ENCODE data around the gene NHLH1. TPM values are rescaled to one million over a fixed set of nuclear protein-coding genes. Genes with fewer than 3 reads are reported as not detected.

The NHLH1 gene
- total and polyA plus RNA-seq, 8 donors = 0.09 to 0.58 (median 0.23) TPM

- no peak for ATAC-seq
- Histone ChIP-seq H3K9me3 (no peaks in the 10 kb centered on the region), H3K4me3 (no peak overlapping the region), H3K27ac (no peak overlapping the region), H3K27me3 (no peaks in the 10 kb centered on the region), H3K36me3 (peaks cover 0 to 12% of the 10 kb centered on the region in 2 donors), H3K4me1 (no peaks in the 10 kb centered on the region)
- TF ChIP-seq CTCF (IDR thresholded peaks at IDR 0.05) = no peak
- intact Hi-C loops (cut with DNase I) = no loop called here
- no peak for DNase-seq
Observed at GRCh38 chr1:160420881-160421842, 54.3 kb downstream of the NHLH1 start.

GRCh38 chr1:160421881-160422280 is 55.0 kb downstream of the NHLH1 start:
- DNase-seq = no peak
- H3K4me1 ChIP-seq = no peaks in the 10 kb centered on the region
- no peak overlapping the region for H3K4me3 ChIP-seq
- no peak overlapping the region for H3K27ac ChIP-seq
- intact Hi-C loops (cut with DNase I) = no loop called here
- TF ChIP-seq CTCF (IDR thresholded peaks at IDR 0.05) = no peak
- no peak for ATAC-seq
- H3K27me3 ChIP-seq = no peaks in the 10 kb centered on the region
- no peaks in the 10 kb centered on the region for H3K9me3 ChIP-seq
- peaks cover 0 to 12% of the 10 kb centered on the region in 2 donors for H3K36me3 ChIP-seq

Other genes with a start within 250 kb of the NHLH1 start
- gene ATP1A4, start 215.5 kb upstream of the NHLH1 start, total RNA-seq = not detected
- gene ATP1A4, start 215.5 kb upstream of the NHLH1 start, polyA plus RNA-seq (ENCODE audit: insufficient read length in 6 of 6) = under 1 TPM; 0.10 to 0.26 (median 0.17) TPM
- gene CASQ1, start 176.5 kb upstream of the NHLH1 start, total RNA-seq = under 1 TPM; 0.17 to 0.29 TPM
- gene CASQ1, start 176.5 kb upstream of the NHLH1 start, polyA plus RNA-seq (ENCODE audit: insufficient read length in 6 of 6) = under 1 TPM in 5 of 6 donors, not detected in 1; 0.20 to 0.71 (median 0.41) TPM
- 100 to 1,000 TPM; 175 to 178 TPM for gene PEA15, start 161.7 kb upstream of the NHLH1 start, total RNA-seq
- 100 to 1,000 TPM; 131 to 149 (median 141) TPM for gene PEA15, start 161.7 kb upstream of the NHLH1 start, polyA plus RNA-seq (ENCODE audit: insufficient read length in 6 of 6)
- 10 to 100 TPM; 93.9 to 99.3 TPM for gene DCAF8, start 104.5 kb upstream of the NHLH1 start, total RNA-seq
- gene DCAF8, start 104.5 kb upstream of the NHLH1 start, polyA plus RNA-seq (ENCODE audit: insufficient read length in 6 of 6) = 100 to 1,000 TPM; 166 to 235 (median 207) TPM
- gene PEX19, start 81.9 kb upstream of the NHLH1 start, total RNA-seq = 10 to 100 TPM; 42.9 to 57.1 TPM
- 10 to 100 TPM; 67.0 to 76.0 (median 72.6) TPM for gene PEX19, start 81.9 kb upstream of the NHLH1 start, polyA plus RNA-seq (ENCODE audit: insufficient read length in 6 of 6)
- gene COPA, start 23.8 kb upstream of the NHLH1 start, total RNA-seq = 100 to 1,000 TPM; 174 to 181 TPM
- 100 to 1,000 TPM; 149 to 182 (median 172) TPM for gene COPA, start 23.8 kb upstream of the NHLH1 start, polyA plus RNA-seq (ENCODE audit: insufficient read length in 6 of 6)
- gene NCSTN, start 23.7 kb upstream of the NHLH1 start, total RNA-seq = 10 to 100 TPM; 90.7 to 93.8 TPM
- 100 to 1,000 TPM; 111 to 125 (median 118) TPM for gene NCSTN, start 23.7 kb upstream of the NHLH1 start, polyA plus RNA-seq (ENCODE audit: insufficient read length in 6 of 6)
- 1 to 10 TPM; 2.7 to 5.5 TPM for gene VANGL2, start 33.5 kb downstream of the NHLH1 start, total RNA-seq
- 10 to 100 TPM; 35.6 to 42.7 (median 38.5) TPM for gene VANGL2, start 33.5 kb downstream of the NHLH1 start, polyA plus RNA-seq (ENCODE audit: insufficient read length in 6 of 6)
- gene SLAMF6, start 156.2 kb downstream of the NHLH1 start, total RNA-seq = 1 to 10 TPM; 1.4 to 2.8 TPM
- under 1 TPM; 0.10 to 0.84 (median 0.43) TPM for gene SLAMF6, start 156.2 kb downstream of the NHLH1 start, polyA plus RNA-seq (ENCODE audit: insufficient read length in 6 of 6)
- gene CD84, start 212.4 kb downstream of the NHLH1 start, total RNA-seq = 10 to 100 TPM; 17.2 to 39.7 TPM
- 1 to 10 TPM; 1.6 to 2.6 (median 2.1) TPM for gene CD84, start 212.4 kb downstream of the NHLH1 start, polyA plus RNA-seq (ENCODE audit: insufficient read length in 6 of 6)

All from left lung (tissue), 10 donors.